ENCODE data around the gene ICAM5. TPM values are rescaled to one million over a fixed set of nuclear protein-coding genes. Genes with fewer than 3 reads are reported as not detected.

Gene ICAM5
- total RNA-seq, 1 donor = 11.7 TPM

DNA sequence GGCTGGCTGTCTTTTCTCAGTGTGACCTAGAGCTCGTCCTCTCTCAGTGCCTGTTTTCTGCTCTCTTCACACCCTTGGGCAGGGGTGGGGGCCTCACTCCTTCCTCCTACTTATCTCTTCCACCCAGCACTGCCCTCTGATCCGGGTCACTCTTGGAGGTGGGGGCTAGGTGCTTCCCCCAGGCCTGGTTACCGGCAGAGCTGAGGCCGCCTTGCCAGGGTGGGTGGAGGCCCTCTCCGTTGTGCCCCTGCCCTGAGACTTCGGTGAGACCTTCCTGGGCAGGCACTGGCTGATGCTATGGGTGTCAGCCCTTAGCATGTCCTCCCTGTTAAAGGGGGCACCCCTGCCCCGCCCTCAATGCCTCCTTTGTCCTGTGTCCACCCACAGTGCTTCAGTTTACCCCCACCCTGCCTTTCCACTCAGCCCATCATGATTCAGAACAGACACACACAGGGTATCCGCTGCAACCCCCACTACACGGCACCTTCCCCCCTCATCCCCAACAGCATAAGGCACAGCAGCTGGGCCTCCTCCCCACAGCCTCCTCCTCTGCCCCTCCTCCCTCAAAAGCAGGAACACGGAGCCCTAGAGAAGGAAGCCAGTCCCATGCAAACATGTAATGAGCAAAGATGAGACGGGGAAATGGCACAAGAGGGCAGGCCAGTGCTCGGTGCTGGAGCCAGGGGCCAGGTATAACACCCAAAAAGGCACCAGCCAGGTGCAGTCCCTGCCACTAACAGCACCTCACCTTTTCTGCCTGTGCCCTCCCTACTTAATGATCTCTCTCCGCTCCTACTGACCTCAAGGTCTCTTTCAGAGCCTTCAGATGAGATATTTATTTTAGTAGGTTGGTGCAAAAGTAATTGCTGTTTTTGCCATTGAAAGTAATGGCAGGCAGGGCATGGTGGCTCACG is 10.1 kb downstream of the ICAM5 start:
- no peak for DNase-seq (ENCODE audit: low read depth)
- TF ChIP-seq, protein P1, sequence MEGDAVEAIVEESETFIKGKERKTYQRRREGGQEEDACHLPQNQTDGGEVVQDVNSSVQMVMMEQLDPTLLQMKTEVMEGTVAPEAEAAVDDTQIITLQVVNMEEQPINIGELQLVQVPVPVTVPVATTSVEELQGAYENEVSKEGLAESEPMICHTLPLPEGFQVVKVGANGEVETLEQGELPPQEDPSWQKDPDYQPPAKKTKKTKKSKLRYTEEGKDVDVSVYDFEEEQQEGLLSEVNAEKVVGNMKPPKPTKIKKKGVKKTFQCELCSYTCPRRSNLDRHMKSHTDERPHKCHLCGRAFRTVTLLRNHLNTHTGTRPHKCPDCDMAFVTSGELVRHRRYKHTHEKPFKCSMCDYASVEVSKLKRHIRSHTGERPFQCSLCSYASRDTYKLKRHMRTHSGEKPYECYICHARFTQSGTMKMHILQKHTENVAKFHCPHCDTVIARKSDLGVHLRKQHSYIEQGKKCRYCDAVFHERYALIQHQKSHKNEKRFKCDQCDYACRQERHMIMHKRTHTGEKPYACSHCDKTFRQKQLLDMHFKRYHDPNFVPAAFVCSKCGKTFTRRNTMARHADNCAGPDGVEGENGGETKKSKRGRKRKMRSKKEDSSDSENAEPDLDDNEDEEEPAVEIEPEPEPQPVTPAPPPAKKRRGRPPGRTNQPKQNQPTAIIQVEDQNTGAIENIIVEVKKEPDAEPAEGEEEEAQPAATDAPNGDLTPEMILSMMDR (IDR thresholded peaks at IDR 0.05; ENCODE audit: insufficient read depth, low read depth, low read length) = no peak
- H3K4me3 ChIP-seq (ENCODE audit: low read depth, low read length) = no peak overlapping the region

DNA sequence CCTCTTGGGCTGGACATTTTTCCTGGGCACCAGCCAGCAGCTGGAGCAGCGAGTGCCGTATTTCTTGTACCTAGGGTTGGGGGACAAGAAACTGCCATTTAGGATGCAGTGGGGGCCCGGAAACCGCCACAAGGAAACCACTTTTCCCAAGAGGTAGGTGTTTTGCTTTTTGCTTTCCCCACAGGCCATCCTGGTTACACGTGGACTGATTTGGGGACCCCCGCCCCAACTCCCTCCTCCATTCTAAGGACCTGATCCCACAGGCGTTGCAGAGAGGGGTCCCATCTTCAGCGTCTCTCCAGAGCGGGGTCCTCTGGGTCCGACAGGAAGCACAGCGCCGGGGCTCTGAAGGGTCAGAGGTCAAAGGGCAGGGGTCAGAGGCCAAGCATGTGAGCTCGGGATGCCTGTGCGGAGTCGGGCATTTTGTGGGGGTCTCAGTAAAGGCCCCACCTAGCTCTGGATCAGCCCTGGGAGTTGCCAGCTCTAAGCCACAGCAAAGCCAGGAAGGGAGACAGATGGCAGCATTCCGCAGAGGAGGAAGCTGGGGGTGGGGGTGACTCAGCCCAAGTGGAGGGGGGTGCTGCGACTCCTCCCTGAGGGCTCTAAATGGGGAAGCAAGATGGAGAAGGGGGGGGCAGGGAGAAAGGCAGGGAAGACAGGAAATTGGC is 15.5 kb downstream of the ICAM5 start:
- peak; percentile 8 for DNase-seq (ENCODE audit: low read depth)
- TF ChIP-seq, protein P1 (IDR thresholded peaks at IDR 0.05; ENCODE audit: insufficient read depth, low read depth, low read length) = no peak
- no peak overlapping the region for H3K4me3 ChIP-seq (ENCODE audit: low read depth, low read length)

DNA sequence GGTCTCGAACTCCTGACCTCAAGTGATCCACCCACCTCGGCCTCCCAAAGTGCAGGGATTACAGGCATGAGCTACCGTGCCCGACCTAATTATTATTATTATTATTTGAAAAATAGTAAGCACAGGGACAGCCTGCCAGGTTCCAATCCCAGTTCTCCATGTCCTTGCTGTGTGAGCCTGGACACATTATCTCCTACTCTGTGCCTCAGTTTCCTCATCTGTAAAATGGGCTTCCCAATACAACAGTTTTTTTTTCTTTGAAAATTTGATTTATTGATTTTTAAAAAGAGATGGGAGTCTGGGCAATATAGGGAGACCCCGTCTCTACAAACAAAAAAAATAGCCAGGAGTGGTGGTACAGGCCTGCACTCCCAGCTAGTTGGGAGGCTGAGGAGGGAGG is 16.6 kb downstream of the ICAM5 start:
- DNase-seq (ENCODE audit: low read depth) = no peak
- no peak overlapping the region for H3K4me3 ChIP-seq (ENCODE audit: low read depth, low read length)
- TF ChIP-seq, protein P1 (IDR thresholded peaks at IDR 0.05; ENCODE audit: insufficient read depth, low read depth, low read length) = no peak

DNA sequence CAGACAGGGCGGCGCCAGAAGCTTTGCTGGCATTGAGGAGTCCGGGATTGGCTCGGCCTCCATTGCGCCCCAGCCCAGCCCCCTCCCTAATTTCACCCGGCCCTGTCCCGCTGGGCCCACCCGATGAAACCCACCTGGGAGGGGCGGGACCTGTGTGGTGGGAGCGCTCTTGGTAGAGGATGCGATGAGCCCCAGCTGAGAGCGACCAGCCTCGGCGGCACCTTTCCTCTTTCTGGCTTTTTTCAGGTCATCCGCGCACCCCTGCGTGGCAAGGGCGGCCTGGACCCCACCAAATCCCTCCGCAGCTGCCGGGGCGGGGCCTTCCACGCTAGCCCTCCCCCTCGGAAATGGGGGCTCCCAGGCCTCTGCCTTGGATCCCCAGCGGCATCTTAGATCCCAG is 19.7 kb downstream of the ICAM5 start, which contains the start of gene ZGLP1:
TSS of gene ZGLP1 (minus strand) at position 393 of the 400 bp plus-strand sequence.
- TF ChIP-seq, protein P1 (IDR thresholded peaks at IDR 0.05; ENCODE audit: insufficient read depth, low read depth, low read length) = no peak
- DNase-seq (ENCODE audit: low read depth) = no peak
- H3K4me3 ChIP-seq (ENCODE audit: low read depth, low read length) = no peak within 1 kb of the TSS

DNA sequence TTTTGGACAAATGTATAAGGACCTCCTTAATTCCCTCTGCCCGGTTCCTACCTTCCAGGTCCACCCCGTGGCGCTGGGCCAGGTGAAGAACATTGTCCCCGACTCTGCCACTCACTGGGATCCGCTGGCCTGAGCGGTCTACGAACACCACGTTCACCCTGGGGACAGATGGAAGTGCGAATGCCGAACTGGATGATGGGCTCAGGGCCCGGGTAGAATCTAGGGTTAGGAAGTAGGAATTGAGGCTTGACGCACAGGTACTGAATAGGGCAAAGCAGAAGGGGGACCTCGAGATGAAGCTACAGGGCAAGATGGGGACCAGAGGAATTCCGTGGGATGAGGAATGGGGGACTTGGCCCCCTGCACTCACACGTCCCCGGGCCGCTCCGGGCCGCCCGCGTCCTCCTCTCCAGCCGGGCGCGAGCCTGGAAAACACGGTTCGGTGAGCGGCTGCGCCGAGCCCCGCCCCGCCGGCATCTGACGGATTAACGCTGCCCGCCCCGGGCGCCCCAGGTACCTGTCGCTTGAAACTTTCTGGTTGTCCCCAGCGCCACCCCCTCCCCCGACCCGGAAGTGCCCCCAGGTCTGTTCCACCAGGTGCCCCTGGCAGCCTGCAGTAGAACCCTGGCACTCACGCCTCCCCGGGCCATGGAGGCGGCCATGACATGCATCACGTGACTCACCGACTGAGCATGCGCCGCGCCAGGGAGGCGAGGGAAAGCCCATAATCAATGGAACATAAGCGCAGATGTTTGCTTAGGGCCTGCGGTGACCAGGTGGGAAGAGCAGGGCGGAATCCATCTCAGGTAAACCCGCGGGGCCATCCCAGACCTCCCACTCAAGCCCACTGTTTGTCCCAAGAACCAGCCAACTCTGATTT is 25.8 kb downstream of the ICAM5 start, which contains the start of gene FDX2:
TSS of gene FDX2 (minus strand) at position 681 of the 880 bp plus-strand sequence. CDS start at position 662, 19 bp downstream.
- DNase-seq (ENCODE audit: low read depth) = peak; percentile 74
- peak within 1 kb of the TSS; percentile 70 for H3K4me3 ChIP-seq (ENCODE audit: low read depth, low read length)
- TF ChIP-seq, protein P1 (IDR thresholded peaks at IDR 0.05; ENCODE audit: insufficient read depth, low read depth, low read length) = no peak

Data from fibroblast of villous mesenchyme (primary cell).